ENCODE measurements around the gene OPRL1.

OPRL1 gene

DNA sequence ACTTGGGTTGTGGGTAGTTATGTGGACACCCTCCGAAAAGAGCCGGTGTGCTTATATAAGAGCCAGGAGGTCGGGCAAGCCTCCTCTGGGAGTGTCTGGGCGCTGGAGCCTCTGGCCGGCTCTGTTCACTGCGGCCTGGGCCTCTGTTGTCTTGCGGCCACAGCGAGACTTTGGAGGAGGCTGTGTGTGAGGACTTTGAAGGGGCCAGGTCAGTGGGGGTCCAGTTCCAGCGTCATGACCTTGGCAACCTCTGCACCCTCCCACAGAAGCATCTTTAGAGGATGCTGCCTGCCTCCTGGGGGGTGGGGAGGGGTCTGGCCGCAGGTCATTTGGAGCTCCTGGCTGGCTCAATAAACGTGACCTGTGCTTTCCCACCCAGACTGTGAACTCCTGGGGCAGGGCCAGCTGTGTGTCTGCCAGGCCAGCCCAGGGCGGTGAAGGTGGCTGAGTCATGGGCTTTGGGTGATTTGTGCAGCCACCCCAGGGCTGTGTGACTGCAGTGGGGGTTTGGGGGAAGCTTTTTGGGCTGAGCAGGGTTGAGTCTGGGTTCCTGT lies 15.7 kb upstream of the OPRL1 start:
- Histone ChIP-seq H3K9me3 (no peaks in the 10 kb centered on the region), H3K36me3 (no peaks in the 10 kb centered on the region), H3K4me3 (ENCODE audit: low read depth in 1 of 2, low read length in 1 of 2) (peak overlapping the region in 1 of 2 experiments; percentile 70), H3K4me1 (ENCODE audit: control insufficient read depth in 1 of 2, insufficient read depth in 1 of 2, low read depth in 1 of 2, low read length in 1 of 2) (peaks cover 32 to 52% of the 10 kb centered on the region in 2 experiments), H3K27ac (peak overlapping the region; percentile 23), H3K27me3 (peaks cover 19% of the 10 kb centered on the region)
- TF ChIP-seq, protein P1, sequence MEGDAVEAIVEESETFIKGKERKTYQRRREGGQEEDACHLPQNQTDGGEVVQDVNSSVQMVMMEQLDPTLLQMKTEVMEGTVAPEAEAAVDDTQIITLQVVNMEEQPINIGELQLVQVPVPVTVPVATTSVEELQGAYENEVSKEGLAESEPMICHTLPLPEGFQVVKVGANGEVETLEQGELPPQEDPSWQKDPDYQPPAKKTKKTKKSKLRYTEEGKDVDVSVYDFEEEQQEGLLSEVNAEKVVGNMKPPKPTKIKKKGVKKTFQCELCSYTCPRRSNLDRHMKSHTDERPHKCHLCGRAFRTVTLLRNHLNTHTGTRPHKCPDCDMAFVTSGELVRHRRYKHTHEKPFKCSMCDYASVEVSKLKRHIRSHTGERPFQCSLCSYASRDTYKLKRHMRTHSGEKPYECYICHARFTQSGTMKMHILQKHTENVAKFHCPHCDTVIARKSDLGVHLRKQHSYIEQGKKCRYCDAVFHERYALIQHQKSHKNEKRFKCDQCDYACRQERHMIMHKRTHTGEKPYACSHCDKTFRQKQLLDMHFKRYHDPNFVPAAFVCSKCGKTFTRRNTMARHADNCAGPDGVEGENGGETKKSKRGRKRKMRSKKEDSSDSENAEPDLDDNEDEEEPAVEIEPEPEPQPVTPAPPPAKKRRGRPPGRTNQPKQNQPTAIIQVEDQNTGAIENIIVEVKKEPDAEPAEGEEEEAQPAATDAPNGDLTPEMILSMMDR (IDR thresholded peaks at IDR 0.05), result no peak

DNA sequence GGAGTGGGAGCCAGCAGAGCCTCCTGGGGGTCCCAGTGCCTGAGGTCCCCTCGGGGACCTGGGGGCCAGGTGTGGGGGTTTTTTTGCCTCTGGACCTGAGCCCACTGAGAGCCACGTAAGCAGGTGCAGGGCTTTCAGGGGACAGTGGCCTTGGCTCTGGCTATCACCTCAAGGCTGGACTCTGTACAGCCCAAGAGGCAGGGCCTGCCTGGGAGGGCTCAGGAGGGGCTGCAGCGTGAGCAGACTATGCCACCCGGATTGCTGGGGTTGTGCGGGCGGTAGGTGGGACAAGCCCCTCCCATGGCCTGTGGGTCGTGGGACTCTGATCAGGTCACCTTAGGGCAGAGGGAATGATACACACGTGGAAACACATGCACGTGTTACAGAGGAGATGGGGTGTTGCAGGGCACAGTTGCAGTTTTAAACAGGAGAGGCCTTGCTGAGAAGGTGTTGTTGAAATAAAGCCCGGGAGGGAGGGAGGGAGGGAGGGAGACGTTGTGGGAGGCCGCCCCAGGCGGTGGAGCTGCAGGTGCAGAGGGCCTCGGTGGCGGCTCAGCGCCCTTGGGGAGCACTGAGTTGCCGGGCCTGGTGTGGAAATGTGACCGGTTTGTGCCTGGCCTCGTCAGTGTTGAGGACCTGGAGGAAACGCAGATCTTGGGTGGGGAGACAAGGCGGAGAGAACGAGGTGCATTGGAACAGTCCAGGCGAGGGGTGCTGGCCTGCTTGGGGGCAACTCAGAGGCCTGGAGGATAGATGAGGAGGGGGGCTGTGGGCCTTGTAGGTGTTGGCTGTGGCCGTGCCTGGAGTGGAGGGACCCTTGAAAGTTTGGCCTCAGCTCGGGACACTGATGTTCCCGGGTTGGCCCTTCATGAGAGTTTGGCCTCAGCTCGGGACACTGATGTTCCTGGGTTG lies 14.6 kb upstream of the OPRL1 start:
- TF ChIP-seq, protein P1 (IDR thresholded peaks at IDR 0.05), result no peak
- peak overlapping the region; percentile 8 for H3K27ac ChIP-seq
- no peak overlapping the region for H3K4me3 ChIP-seq (ENCODE audit: low read depth in 1 of 2, low read length in 1 of 2)
- H3K9me3 ChIP-seq, result no peaks in the 10 kb centered on the region
- no peaks in the 10 kb centered on the region for H3K36me3 ChIP-seq
- peaks cover 19% of the 10 kb centered on the region for H3K27me3 ChIP-seq
- H3K4me1 ChIP-seq (ENCODE audit: control insufficient read depth in 1 of 2, insufficient read depth in 1 of 2, low read depth in 1 of 2, low read length in 1 of 2), result peaks cover 41 to 63% of the 10 kb centered on the region in 2 experiments

DNA sequence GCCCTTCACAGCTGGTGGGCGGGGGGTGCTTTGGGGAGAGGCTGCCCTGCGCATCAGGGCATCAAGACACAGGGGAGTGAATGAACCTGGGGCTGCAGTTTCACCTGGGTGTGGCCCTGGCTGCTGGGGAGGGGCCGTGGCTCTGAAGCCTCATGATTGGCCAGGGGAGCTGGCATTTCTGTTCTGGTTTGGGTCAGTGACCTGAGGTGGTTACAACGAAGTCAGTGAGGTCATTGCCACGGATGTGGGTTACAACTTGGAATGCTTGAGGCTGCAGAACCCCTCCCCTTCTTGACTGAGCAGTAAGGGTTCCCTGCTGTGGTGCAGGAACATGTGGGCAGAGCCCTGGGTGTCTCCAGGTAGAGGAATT lies 13.9 kb upstream of the OPRL1 start:
- TF ChIP-seq, protein P1 (IDR thresholded peaks at IDR 0.05), result no peak
- peak overlapping the region; percentile 8 for H3K27ac ChIP-seq
- H3K9me3 ChIP-seq, result no peaks in the 10 kb centered on the region
- no peak overlapping the region for H3K4me3 ChIP-seq (ENCODE audit: low read depth in 1 of 2, low read length in 1 of 2)
- H3K36me3 ChIP-seq, result no peaks in the 10 kb centered on the region
- peaks cover 19% of the 10 kb centered on the region for H3K27me3 ChIP-seq
- peaks cover 41 to 67% of the 10 kb centered on the region in 2 experiments for H3K4me1 ChIP-seq (ENCODE audit: control insufficient read depth in 1 of 2, insufficient read depth in 1 of 2, low read depth in 1 of 2, low read length in 1 of 2)

GRCh38 chr20:64067005-64067632 lies 12.8 kb upstream of the OPRL1 start:
- H3K4me1 ChIP-seq (ENCODE audit: control insufficient read depth in 1 of 2, insufficient read depth in 1 of 2, low read depth in 1 of 2, low read length in 1 of 2), result peaks cover 43 to 67% of the 10 kb centered on the region in 2 experiments
- TF ChIP-seq, protein P1 (IDR thresholded peaks at IDR 0.05), result no peak
- H3K9me3 ChIP-seq, result no peaks in the 10 kb centered on the region
- H3K27me3 ChIP-seq, result peaks cover 19% of the 10 kb centered on the region
- no peak overlapping the region for H3K27ac ChIP-seq
- peaks cover 8% of the 10 kb centered on the region for H3K36me3 ChIP-seq
- no peak overlapping the region for H3K4me3 ChIP-seq (ENCODE audit: low read depth in 1 of 2, low read length in 1 of 2)

DNA sequence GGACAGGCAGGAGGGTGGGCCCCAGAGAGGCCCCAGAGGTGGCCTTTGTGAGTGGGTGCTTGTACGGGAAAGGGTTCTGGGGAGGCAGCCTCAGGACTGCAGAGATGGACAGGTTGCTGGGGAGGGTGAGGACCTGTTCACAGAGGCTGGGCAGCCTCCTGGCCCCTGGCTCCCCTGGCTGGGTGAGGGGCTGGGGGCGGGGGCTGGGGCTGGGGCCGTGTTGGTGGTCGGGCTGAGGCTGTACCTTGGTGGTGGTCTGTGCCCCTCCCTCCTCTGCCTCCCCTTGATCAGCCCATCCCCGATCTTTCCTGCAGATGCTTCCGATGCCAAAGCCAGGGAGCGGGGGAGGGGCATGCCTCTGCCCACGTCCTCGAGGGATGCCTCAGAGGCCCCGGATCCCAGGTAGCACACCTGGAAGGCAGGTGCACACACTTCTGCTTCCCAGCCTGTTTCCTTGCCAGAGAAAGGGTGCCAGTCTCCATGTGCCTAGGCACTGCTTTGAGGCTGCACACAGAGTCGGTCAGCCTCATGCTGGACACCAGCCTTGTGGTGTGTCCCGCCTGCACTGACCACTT lies 12.1 kb upstream of the OPRL1 start:
- H3K4me1 ChIP-seq (ENCODE audit: control insufficient read depth in 1 of 2, insufficient read depth in 1 of 2, low read depth in 1 of 2, low read length in 1 of 2), result peaks cover 41 to 65% of the 10 kb centered on the region in 2 experiments
- TF ChIP-seq, protein P1 (IDR thresholded peaks at IDR 0.05), result no peak
- H3K9me3 ChIP-seq, result no peaks in the 10 kb centered on the region
- H3K27ac ChIP-seq, result no peak overlapping the region
- peaks cover 16% of the 10 kb centered on the region for H3K36me3 ChIP-seq
- no peak overlapping the region for H3K4me3 ChIP-seq (ENCODE audit: low read depth in 1 of 2, low read length in 1 of 2)
- peaks cover 19% of the 10 kb centered on the region for H3K27me3 ChIP-seq

Data from neutrophil (primary cell).